Dermis microvascular lymphatic vessel endothelial cell (primary cell): ENCODE data around the gene SPECC1L. TPM values are rescaled to one million over a fixed set of nuclear protein-coding genes. Genes with fewer than 3 reads are reported as not detected.
A peak's percentile ranks its signal among the peaks of the same experiment; 100 is the strongest.

ENCODE experiments used
- DNase-seq, 2 donors: peaks; one replicate each; pipeline versions ENCODE4 v3.0.0 to v3.0.0-alpha.2; 2010; ENCODE audit warnings: low read depth in 2 of 2
- total RNA-seq: library from RNA; depleted of rRNA; stranded (reverse); fragments of >200 nt; gene quantifications from 2 replicates; pipeline ENCODE4 v1.2.1, GENCODE V29; 2014

SPECC1L gene
- total RNA-seq, 1 donor from 2014 or later = 40.3 TPM

DNA sequence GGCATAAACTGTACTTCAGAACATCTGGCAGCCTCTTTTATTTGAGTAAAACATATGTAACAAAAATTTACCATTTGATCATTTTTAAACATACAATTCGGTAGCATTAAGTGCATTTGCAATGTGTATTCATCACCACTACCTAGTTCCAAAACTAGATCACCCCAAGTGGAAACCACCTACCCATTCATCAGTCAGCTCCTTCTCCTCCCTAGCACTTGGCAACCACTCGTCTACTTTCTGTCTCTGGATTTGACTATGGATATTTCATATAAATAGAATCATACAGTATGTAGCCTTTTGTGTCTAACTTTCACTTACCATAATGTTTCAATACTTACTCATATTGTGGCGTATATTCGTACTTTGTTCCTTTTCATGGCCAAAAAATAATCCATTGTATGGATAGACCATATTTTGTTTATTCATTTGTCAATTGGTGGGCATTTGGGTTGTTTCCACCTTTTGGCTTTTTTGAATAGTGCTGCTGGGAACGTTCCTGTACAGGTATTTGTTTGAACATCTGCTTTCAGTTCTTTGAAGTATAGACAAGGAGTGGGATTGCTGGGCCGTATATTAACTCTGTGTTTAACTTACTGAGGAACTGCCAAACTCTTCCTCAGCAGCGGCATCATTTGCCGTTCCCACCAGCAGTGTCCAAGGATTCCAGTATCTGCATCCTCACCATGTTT lies 129.5 kb downstream of the SPECC1L start:
- no peak for DNase-seq

DNA sequence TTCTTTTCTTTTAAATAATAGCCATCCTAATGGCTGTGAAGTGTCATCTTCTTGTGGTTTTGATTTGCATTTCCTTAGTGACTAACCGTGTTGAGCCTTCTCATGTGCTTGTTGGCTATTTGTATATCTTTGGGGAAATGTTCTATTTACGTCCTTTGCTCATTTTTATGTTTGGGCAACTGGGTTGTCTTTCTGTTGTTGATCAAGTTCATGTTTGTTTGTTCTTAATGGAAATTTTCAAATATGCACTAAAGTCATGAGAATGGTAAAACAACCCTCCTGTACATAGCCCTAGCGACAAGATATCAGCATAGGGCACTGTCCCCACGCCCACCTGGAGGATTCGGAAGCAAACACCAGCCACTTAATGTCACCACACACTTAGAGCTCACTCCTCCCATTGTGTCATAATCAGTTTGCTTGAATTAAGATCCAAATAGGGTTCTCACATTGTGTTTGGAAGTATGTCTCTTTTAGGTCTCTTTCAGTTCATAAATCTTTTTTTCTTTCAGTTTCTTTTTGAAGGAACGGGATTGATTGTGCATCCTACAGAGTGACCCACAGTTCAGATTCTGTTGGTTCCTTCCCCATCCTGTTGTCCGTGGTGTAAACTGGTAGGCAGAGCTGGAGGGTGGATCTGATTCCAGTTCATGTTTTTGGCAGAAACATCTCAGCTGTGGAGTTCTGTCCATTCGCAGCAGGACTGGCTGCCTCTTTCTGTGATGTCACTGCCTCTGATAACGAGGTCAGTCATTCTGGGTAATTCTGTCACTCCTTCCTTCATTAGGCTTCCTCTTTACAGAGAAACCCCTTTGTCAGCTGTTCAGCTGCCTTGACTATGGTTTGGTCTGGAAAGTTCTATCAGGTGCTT lies 130.3 kb downstream of the SPECC1L start:
- DNase-seq = peak in 1 of 2 donors; percentile 35

DNA sequence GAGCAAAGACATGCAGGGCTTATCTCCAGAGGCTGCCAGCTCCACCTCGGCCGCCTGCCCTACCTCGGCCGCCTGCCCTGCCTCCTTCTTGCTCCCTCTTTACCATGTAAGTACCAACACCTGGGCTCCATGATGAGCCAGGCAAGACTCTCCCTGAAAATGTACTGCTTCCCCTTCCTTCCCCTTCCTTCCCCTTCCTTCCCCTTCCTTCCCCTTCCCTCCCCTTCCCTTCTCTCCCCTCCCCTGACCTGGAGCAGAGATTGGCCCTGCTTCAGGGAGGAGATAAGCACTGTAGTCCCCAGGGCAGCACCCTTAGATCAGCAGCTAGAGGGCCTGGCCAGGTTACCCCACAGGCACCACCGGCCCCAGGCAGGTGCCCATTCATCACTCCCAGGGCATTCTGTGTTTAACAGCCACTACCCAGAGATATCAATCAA lies 131.3 kb downstream of the SPECC1L start:
- no peak for DNase-seq

DNA sequence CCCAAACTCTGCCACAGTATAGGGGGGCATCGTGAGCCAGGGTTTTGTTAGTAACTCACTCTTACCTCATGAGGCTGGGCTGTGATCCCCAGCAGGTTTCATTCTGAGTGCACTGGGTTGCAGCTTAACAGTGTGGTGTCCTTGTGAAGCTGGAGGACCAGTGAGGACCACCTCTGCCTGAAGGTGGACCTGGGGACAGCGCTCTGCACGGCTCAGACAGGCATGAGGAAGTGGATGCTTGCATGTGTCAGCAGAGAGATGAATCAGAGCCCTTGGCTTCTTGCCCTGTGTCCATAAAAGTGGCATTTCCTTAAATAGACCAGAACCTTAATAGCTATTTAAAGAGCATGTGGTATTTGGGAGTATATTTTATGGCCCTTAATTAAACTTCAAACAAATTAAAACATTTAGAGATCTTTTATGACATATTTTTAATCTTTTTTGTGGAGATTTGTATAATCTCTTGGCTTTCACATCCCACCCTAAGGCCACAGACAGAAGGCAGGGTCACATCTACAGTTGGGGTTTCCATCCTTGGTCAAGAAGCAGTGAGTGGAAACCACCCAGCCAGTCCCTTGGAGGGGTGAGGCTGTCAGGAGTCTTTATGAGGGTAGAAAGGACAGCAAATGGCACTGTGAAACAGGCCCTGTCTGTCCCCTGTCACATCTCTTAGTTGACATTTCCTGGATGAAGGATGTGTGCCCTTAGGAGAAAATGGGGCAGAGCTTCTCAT lies 132.0 kb downstream of the SPECC1L start:
- DNase-seq = peak; percentile 84 to 96

DNA sequence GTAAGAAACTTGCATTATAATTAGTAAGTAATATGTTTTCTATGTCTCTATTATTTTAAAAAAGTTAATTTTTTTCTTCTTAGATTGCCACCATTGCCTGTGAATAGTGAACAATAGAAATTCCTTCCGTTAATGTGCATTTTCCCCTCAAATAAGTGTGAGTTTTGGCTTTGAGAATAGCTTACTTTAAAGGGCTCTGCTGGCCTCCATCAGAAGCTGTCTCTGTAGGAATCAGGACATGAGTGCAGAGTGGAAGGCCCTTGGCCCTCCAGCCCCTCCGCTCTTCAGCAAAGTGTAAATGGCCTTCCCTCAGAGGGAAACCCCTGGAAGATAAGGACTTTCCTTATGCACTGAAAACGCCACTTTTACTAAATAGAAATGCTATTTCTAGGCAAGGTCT lies 132.7 kb downstream of the SPECC1L start:
- no peak for DNase-seq

DNA sequence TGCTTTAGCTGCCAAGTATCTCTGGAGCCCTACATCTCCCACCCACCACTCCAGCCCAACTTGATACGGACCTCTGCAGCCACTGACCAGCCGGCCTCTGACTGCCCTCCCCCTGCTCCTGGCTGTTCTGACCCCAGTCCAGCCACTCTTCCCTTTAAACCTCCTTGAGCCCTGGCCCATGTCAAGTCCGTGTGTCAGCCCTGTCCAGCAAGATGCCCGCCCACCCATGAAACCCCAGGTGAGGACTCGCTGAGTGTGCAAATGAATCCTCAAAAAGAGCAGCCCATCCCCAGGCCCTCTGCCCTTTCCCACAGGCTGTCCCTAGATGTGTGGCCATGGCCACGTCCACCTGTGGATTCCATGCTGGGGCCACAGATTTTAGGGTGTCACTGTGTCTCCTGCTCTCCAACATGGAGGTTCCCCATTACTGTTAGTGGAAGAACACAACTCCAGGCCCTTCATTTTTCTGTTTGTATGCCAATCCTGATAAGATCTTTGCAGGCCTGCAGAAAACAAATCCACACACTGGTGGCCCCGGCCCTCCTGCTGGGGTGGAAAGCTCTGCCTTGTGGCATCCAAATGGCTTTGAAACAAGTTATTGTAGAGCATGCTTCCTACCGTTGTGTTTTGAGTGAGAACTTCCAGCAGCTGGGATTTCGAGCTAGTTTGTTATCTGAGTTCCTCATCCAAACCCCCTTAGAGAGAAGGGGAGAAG lies 134.1 kb downstream of the SPECC1L start:
- no peak for DNase-seq

DNA sequence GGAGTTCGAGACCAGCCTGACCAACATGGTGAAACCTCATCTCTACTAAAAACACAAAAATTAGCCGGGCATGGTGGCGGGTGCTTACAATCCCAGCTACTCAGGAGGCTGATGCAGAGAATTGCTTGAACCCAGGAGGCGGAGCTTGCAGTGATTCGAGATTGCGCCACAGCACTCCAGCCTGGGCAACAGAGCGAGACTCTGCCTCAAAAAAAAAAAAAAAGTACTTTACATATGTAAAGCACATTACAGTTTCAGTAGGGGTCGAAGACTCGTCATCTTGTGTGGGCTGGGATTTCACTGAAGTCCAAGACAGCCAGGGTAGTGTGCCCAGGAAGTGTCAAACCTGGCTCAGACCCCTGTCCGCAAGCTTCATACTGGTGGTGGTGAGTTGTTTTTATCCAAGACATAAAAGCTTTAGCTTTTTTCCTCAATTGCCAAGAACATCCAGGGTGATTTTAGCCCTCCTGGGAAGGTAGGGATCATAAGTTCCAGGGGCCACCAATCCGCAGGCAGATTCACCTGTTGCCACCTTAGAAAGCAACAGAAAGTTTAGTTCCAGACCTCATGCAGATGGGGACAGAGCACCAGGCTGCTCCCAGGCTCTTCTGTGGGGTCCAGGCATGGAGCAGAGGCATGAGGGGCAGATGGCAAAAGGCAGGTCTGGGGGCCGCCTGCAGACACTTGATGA lies 135.1 kb downstream of the SPECC1L start:
- DNase-seq = no peak

DNA sequence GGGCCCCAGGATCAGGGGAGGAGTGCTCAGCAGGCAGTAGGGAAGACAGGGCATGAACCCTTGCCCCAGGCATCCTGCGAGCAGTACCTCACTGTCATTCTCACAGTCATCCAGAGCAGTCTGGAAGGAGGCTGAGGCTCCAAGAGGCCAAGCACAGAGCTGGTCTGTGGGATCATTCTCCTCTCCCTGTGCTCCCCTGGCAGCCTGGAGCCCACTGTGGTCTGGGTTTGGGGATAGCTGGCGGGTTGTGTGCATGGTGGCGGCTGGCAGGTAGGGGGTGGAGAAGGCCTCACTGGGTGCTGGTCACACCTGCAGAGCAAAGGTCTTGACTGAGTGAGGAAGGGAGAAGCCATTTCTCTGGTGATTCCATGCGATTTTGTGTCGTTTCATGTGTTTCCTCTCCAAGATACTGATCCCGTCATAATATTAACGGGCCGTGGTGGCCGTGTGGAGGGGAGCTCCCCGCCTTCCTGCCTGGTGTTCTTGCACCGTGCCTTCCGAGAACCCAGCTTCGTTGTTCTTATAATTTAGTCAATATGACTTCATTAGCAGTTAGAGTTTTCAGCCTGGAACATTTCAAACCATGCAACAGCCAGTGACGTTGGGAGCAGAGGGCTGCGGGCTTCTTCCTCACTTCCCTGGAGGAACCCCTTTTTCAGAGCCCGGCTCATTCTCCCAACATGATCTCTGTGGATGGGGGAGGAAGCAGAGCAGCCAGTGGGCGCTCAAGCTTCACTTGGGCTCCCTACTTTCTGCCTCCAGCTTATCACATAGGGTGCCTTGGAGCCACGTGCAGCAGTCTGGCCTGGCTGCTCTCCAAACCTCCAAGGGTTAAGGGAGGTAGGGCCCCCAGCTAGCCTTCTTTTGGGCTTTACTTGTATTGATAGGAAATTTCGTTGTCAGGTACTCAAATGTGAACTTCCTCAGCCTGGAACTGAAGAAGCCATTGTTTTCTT lies 136.0 kb downstream of the SPECC1L start:
- DNase-seq = no peak

DNA sequence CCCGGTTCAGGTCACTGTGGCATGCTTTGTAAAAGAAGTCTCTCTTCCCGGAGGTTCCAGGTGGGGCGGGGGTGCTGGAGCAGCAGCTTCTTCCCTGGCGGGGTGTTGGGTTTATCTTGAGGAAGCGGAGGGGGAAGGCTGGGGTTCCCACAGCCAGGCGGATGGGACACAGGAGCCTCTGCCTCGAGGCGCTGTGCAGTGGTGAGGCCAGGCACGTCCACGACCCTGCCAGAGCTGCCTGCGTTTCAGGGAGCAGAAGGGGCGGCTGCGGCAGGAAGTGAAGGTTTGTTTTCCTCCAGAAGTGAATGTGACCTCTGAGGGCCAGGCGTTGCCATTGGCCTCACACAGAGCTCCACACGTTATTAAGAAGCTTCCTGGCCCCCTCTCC lies 136.6 kb downstream of the SPECC1L start:
- peak in 1 of 2 donors; percentile 69 for DNase-seq

DNA sequence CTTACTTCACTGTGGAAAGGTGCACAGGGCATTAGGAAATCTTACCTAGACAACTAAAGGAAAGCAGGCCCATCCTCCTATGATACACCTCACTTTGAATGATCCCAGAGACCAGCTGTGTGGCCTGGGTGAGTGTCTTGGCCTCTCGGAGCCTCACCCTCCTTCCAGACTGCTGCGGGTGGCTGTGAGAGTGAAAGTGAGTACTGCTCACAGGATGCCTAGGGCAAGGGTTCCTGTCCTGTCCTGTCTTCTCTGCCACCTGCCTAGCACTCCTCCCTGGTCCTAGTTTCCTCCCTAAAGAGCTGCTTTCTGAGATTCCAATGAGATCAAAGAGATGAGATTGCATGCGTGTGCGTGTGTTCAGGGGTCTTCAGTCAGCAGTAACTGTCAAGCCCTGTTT lies 137.3 kb downstream of the SPECC1L start:
- DNase-seq = no peak

DNA sequence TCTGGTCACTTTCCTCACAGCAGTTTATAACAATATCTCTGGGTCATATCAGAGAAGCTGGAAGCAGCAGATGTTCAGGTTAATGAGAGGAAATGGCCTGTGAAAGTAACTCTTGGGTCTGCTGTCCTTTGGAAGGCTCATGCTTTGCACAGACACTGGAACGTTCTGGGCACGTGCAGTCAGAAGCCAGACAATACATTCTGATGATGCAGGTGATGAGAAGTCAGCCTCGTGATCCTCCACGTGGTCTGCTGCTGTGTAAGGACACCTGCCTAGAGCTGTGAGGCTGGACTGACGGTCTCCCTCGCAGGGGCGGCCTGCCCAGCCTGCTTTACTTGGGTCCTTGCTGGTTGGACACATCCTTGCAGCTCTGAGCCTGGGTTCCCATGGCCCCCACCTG lies 138.0 kb downstream of the SPECC1L start:
- peak in 1 of 2 donors; percentile 49 for DNase-seq

DNA sequence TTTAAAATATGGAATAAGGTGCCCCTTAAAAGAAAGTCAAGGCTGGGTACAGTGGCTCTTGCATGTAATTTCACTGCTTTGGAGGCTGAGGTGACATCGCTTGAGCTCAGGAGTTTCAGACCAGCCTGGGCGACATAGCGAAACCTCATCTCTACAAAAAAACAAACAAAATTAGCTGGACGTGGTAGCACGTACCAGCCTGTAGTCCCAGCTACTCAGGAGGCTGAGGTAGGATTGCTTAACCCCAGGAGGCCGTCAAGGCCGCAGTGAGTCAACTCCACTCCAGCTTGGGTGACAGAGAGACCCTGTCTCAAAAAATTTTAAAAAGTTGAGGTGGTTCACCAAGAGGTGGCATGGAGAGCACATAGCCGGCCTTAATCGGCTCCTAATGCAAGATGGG lies 139.1 kb downstream of the SPECC1L start:
- no peak for DNase-seq

DNA sequence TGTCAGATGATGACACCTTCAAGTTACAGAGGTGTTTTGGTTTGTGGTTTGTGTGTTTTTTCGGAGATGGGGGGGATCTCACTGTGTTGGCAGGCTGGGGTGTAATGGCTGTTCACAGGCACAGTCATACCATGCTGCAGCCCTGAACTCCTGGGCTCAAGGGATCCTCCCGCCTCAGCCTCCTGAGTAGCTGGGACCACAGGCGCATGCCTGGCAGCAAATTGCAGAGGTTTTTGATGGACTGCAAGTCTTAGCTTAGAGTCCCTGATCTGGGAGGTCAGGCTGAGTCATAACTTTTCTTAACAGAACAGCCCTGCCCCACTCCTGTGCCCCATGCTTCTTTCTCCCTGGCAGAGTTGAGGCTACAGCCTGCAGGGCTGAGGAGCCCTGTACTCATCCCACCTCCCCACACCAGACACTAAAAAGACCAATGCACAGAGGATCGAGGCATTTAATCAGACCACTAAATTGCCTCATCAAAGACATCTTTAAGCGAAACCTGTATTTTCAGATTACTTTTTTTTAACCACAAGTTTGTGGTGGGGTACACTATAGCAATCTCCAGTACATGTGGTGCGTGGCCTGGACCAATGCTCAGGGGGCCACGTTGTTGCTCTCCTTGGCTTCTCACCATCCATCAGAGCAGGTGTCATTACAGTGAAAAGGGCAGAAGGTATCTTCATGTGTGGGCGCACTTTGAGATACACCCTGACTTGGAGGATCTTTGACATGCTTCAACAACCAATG lies 139.7 kb downstream of the SPECC1L start:
- no peak for DNase-seq

DNA sequence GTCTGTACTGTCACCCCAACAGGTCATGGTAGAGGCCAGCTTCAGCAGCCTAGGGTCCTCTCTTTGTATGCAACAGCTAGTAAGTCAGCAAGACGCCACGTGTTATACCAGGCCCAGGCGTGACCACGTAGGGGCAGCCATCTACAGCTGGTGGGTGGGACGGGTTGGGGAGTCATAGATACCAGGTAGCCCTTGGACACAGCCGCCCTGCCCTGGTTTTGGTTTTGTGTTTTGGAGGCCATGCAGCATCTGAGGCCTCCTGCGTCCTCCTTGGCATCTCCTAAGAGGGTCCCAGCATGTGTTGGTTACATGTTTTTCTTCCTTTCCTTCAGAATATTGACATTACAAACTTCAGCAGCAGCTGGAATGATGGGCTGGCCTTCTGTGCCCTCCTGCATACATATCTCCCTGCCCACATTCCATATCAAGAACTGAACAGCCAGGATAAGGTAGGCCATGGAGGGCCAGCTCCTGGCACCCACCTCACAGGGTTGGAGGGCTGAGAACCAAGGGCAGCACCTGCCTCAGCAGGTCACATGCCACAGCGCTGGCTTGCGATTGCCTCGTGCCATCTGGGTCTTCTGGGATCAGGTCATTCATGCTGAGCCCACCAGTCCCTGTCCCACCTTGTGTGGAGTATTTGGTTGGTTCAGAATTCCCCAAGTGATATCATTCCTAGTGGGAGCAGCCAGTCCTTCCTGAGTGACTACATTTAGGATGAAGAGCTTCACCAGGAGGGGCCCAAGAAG lies 140.8 kb downstream of the SPECC1L start:
- DNase-seq = no peak

DNA sequence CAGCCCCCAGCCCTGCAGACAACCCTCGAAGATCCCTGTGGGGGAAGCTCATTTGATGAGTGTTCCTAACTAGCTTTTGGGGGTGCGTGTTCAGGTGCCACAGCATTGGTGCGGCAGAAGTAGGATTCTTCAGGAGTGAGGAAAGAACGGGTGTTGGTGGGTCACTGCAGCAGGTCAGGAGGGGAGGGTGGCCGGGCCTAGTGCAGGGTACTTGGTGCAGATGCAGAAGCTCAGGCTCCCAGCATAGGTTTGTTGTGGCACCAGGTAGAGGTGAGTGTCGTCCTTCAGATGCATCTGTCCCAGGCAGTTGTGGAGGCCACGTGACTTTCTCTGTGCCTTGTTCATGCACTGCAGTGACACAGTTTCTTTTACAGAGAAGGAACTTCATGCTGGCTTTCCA lies 141.6 kb downstream of the SPECC1L start:
- no peak for DNase-seq

DNA sequence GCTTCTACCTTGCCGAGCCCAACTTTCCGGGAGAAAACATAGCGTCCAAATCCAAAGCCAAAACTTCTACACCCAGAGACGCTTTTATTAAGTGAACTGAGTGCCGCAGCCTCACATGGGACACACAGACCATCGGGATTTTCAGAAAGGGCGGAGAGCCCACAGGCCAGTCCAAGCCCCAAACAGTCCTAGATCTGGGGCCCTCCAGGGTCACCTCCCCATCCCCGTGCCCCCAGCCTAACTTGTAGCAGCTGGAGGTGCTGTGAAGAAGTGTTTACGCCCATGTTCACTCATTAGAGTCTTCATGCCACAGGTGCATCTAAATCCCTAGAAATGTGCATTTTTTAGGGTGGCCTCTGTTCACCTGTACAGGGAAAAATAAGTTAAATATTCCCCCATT lies 142.6 kb downstream of the SPECC1L start:
- no peak for DNase-seq

DNA sequence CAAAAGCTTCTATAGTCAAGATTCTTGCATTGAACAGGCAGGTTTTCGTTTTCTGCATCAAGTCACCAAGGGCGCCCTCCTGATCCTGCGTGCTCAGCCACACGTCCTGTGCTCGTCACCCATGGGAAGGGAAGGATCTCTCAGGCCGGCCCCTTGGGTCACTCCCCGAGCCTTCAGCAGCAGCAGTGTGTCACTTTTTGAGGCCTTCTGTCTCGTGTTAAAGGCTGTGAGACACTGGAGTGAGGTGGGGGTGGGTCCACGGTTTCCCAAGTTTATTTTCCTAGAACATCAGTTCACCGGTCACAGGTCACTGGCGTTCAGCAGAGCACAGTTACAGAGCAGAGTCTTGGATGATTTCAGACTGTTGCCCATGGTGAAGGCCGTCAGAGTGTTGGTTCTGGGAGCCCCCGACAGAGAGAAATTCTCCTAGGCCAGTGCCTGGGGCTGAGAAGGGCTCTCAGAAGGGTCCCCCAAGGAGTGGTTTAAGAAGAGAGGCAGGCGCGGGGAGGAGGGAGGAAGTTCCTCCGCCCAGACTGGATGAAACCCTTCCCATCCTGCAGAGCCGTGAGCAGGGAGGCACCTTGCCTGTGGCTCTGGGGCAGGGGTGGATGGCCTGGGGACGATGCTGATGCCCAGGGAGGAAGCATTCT lies 143.2 kb downstream of the SPECC1L start:
- DNase-seq = no peak

DNA sequence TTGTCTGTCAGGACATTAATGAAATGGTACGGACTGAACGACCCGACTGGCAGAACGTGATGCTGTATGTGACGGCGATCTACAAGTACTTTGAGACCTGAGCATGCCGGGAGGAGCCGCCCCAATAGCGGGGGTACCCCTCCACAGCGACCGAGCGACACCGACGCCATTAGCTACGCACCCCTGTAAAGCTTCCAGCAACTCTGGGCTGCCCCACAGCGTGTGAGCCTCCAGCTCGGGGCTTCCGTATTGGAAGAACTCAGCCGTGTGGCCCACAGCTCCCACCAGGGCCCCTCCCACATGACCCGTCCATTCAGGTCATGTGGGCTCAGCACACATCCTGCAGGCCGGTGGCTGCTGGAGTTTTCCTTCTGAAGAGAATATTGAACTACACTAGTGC lies 143.9 kb downstream of the SPECC1L start:
- no peak for DNase-seq
